HG03354 (cell line): ENCODE results near the gene TMEM125.

Source experiments
- ATAC-seq: cut with Tn5 transposase; IDR thresholded peaks from one replicate; pipeline ENCODE4 v1.9.1; 2021; ENCODE audit warnings: mild to moderate bottlenecking; ENCODE audit not compliant: unreplicated experiment, poor library complexity, severe bottlenecking

Gene TMEM125

GRCh38 chr1:43306688-43307457 is 37.1 kb downstream of the TMEM125 start:
- no peak for ATAC-seq

GRCh38 chr1:43307458-43308158 is 37.8 kb downstream of the TMEM125 start:
- ATAC-seq = no peak

GRCh38 chr1:43308635-43309404 is 39.0 kb downstream of the TMEM125 start:
- ATAC-seq = no peak

GRCh38 chr1:43309405-43310025 is 39.7 kb downstream of the TMEM125 start:
- no peak for ATAC-seq

GRCh38 chr1:43311521-43311920 is 41.7 kb downstream of the TMEM125 start:
- no peak for ATAC-seq

- ATAC-seq = no peak
Measured at GRCh38 chr1:43312212-43312623, 42.4 kb downstream of the TMEM125 start.

GRCh38 chr1:43312663-43313515 is 43.1 kb downstream of the TMEM125 start:
- ATAC-seq = no peak

- ATAC-seq = no peak
Measured at GRCh38 chr1:43313771-43314170, 44.0 kb downstream of the TMEM125 start.

GRCh38 chr1:43314233-43314632 is 44.5 kb downstream of the TMEM125 start:
- no peak for ATAC-seq

- no peak for ATAC-seq
Measured at GRCh38 chr1:43315481-43315880, 45.7 kb downstream of the TMEM125 start.

GRCh38 chr1:43315963-43316737 is 46.4 kb downstream of the TMEM125 start:
- ATAC-seq = no peak

- ATAC-seq = no peak
Measured at GRCh38 chr1:43316738-43317520, 47.1 kb downstream of the TMEM125 start.

GRCh38 chr1:43317817-43318471 is 48.2 kb downstream of the TMEM125 start:
- ATAC-seq = no peak

- no peak for ATAC-seq
Measured at GRCh38 chr1:43318831-43319230, 49.0 kb downstream of the TMEM125 start.

GRCh38 chr1:43319288-43319687 is 49.5 kb downstream of the TMEM125 start:
- ATAC-seq = no peak

- no peak for ATAC-seq
Measured at GRCh38 chr1:43319766-43320165, 50.0 kb downstream of the TMEM125 start.

GRCh38 chr1:43321331-43321891 is 51.6 kb downstream of the TMEM125 start:
- no peak for ATAC-seq
